Thyroid gland (tissue), 4 donors: ENCODE measurements around the gene GRK1.

Source experiments
- CTCF ChIP-seq, 6 experiments: fragments of 200-600 bp in 3 of 6; fragments of 450-650 bp in 3 of 6; sonication (generic) in 3 of 6; IDR thresholded peaks; one replicate each; pipeline ENCODE4 v1.5.1; 2016 to 2019; ENCODE audit warnings: antibody characterized with exemption in 6 of 6, mild to moderate bottlenecking in 2 of 6, inconsistent platforms in 1 of 6, moderate library complexity in 1 of 6
- POLR2A ChIP-seq, 2 donors: fragments of 450-650 bp; IDR thresholded peaks; one replicate each; pipeline ENCODE4 v1.6.1; 2017; ENCODE audit warnings: antibody characterized with exemption in 2 of 2, mild to moderate bottlenecking in 2 of 2, moderate library complexity in 1 of 2

- no peak for TF ChIP-seq CTCF (IDR thresholded peaks at IDR 0.05)
- TF ChIP-seq POLR2A (IDR thresholded peaks at IDR 0.05): no peak
Observed at GRCh38 chr13:113628291-113629270, 38.4 kb upstream of the GRK1 start.
